GM23338 (cell line): ENCODE data around the gene ERGIC3. TPM values are rescaled to one million over a fixed set of nuclear protein-coding genes. Genes with fewer than 3 reads are reported as not detected.

Experiments used
- ATAC-seq: fragments of 200-7000 bp; cut with Tn5 transposase; 3 replicates; pipeline ENCODE4 v1.9.1; 2020
- DNase-seq: peaks from one replicate; pipeline ENCODE4 v3.0.0-alpha.2; 2015; ENCODE audit warnings: low spot score
- H2AFZ ChIP-seq: fragments of 200-600 bp; sonication (generic); 2 replicates; pipeline ENCODE4 v1.8.0; 2016; ENCODE audit warnings: antibody characterized with exemption, mild to moderate bottlenecking, moderate library complexity
- H3F3A ChIP-seq: fragments of 200-600 bp; sonication (generic); replicated peaks from 2 replicates; pipeline ENCODE4 v1.8.0; 2017; ENCODE audit warnings: antibody characterized with exemption, mixed run types, low read depth
- H3K27ac ChIP-seq: fragments of 200-600 bp; sonication (generic); 2 replicates; pipeline ENCODE4 v1.6.1; 2016; ENCODE audit warnings: low read depth
- H3K27me3 ChIP-seq: fragments of 200-600 bp; sonication (generic); 2 replicates; pipeline ENCODE4 v1.8.0; 2016; ENCODE audit warnings: mild to moderate bottlenecking, mixed run types, moderate library complexity; ENCODE audit not compliant: insufficient read depth
- H3K36me3 ChIP-seq: fragments of 200-600 bp; sonication (generic); 2 replicates; pipeline ENCODE4 v1.8.0; 2016; ENCODE audit warnings: mild to moderate bottlenecking; ENCODE audit not compliant: insufficient read depth
- H3K4me1 ChIP-seq: fragments of 200-600 bp; sonication (generic); 2 replicates; pipeline ENCODE4 v1.8.0; 2016; ENCODE audit warnings: mild to moderate bottlenecking, moderate library complexity; ENCODE audit not compliant: insufficient read depth
- H3K4me2 ChIP-seq: fragments of 200-600 bp; sonication (generic); 2 replicates; pipeline ENCODE4 v1.7.1; 2017; ENCODE audit warnings: mixed run types
- H3K4me3 ChIP-seq: fragments of 200-600 bp; sonication (generic); 2 replicates; pipeline ENCODE4 v1.6.1; 2016; ENCODE audit warnings: mixed run types
- H3K79me2 ChIP-seq: fragments of 200-600 bp; sonication (generic); replicated peaks from 2 replicates; pipeline ENCODE4 v1.8.0; 2017; ENCODE audit warnings: mild to moderate bottlenecking; ENCODE audit not compliant: insufficient read depth
- H3K9me2 ChIP-seq: fragments of 200-600 bp; sonication (generic); 2 replicates; pipeline ENCODE4 v1.8.0; 2017; ENCODE audit not compliant: insufficient read depth
- H4K20me1 ChIP-seq: fragments of 200-600 bp; sonication (generic); replicated peaks from 2 replicates; pipeline ENCODE4 v1.8.0; 2017; ENCODE audit warnings: mild to moderate bottlenecking; ENCODE audit not compliant: insufficient read depth
- H3K27ac Mint-ChIP-seq: 2 replicates; pipeline ENCODE4 v1.8.0; 2020; ENCODE audit warnings: inconsistent platforms, mild to moderate bottlenecking, moderate library complexity, mixed read lengths
- H3K27me3 Mint-ChIP-seq: 3 replicates; pipeline ENCODE4 v1.8.0; 2022; ENCODE audit warnings: low read depth, mild to moderate bottlenecking, moderate library complexity, mixed read lengths, inconsistent platforms; ENCODE audit not compliant: insufficient read depth, poor library complexity
- H3K36me3 Mint-ChIP-seq: 3 replicates; pipeline ENCODE4 v1.8.0; 2021; ENCODE audit warnings: low read depth, mild to moderate bottlenecking, inconsistent platforms, moderate library complexity, mixed read lengths
- H3K4me1 Mint-ChIP-seq: 3 replicates; pipeline ENCODE4 v1.8.0; 2020; ENCODE audit warnings: mild to moderate bottlenecking, inconsistent platforms, mixed read lengths
- H3K4me3 Mint-ChIP-seq: 3 replicates; pipeline ENCODE4 v1.8.0; 2021; ENCODE audit warnings: moderate library complexity, mild to moderate bottlenecking, inconsistent platforms, mixed read lengths
- H3K9me3 Mint-ChIP-seq: 3 replicates; pipeline ENCODE4 v1.8.0; 2020; ENCODE audit warnings: moderate library complexity, mild to moderate bottlenecking, inconsistent platforms, mixed read lengths
- CREB1 ChIP-seq: fragments of 250-450 bp; sonication (Bioruptor Pico); IDR thresholded peaks from 2 replicates; pipeline ENCODE4 v1.5.0; 2020; ENCODE audit warnings: low read depth, mild to moderate bottlenecking, moderate library complexity
- ETS1 ChIP-seq: IDR thresholded peaks from 2 replicates; pipeline ENCODE4 v1.6.1; 2016; ENCODE audit warnings: antibody characterized with exemption
- EZH2 ChIP-seq: fragments of 200-600 bp; sonication (generic); IDR thresholded peaks from one replicate; pipeline ENCODE4 v1.8.0; 2017; ENCODE audit warnings: antibody characterized with exemption, mild to moderate bottlenecking, low read depth; ENCODE audit not compliant: unreplicated experiment
- EZH2phosphoT487 ChIP-seq: fragments of 200-600 bp; sonication (generic); IDR thresholded peaks from one replicate; pipeline ENCODE4 v1.8.1; 2018; ENCODE audit warnings: antibody characterized with exemption; ENCODE audit not compliant: unreplicated experiment
- JUNB ChIP-seq: IDR thresholded peaks from one replicate; pipeline ENCODE4 v1.6.1; 2016; ENCODE audit warnings: antibody characterized with exemption; ENCODE audit not compliant: unreplicated experiment
- NANOG ChIP-seq: IDR thresholded peaks from 2 replicates; pipeline ENCODE4 v1.6.1; 2016; ENCODE audit warnings: antibody characterized with exemption, borderline replicate concordance
- POLR2AphosphoS5 ChIP-seq: IDR thresholded peaks from 2 replicates; pipeline ENCODE4 v1.6.1; 2016; ENCODE audit warnings: antibody characterized with exemption, low read depth
- REST ChIP-seq: IDR thresholded peaks from one replicate; pipeline ENCODE4 v1.6.1; 2018; ENCODE audit warnings: antibody characterized with exemption; ENCODE audit not compliant: unreplicated experiment
- STAT1 ChIP-seq: IDR thresholded peaks from one replicate; pipeline ENCODE4 v1.6.1; 2016; ENCODE audit warnings: antibody characterized with exemption; ENCODE audit not compliant: unreplicated experiment
- ZNF114 ChIP-seq: fragments of 250-450 bp; sonication (Bioruptor Pico); IDR thresholded peaks from 2 replicates; pipeline ENCODE4 v1.5.0; 2020; ENCODE audit warnings: mild to moderate bottlenecking, moderate library complexity
- ZNF331 ChIP-seq: fragments of 250-450 bp; sonication (Bioruptor Pico); IDR thresholded peaks from 2 replicates; pipeline ENCODE4 v1.5.0; 2020; ENCODE audit warnings: low read depth, mild to moderate bottlenecking, moderate library complexity
- polyA plus RNA-seq: library from polyadenylated mRNA; unstranded; fragments of >200 nt; fragmentation: Nextera tagmentation; extraction: Ambion mirVana; gene quantifications from 2 replicates; pipeline ENCODE4 v1.2.1, GENCODE V29; 2016
- total RNA-seq: library from RNA; depleted of rRNA; stranded (reverse); fragments of >200 nt; shearing (Covaris generic); gene quantifications from 2 replicates; pipeline ENCODE4 v1.2.3, GENCODE V29; 2014
- TF ChIP-seq, protein P1 (sequence below), 2 experiments: fragments of 200-600 bp in 1 of 2; sonication (generic) in 1 of 2; conservative IDR thresholded peaks; 2 replicates each; pipeline versions ENCODE4 v1.5.1 to v1.6.1; 2016 to 2017; ENCODE audit warnings: antibody characterized with exemption in 2 of 2, low read depth in 2 of 2, mild to moderate bottlenecking in 2 of 2, moderate library complexity in 1 of 2
- TF ChIP-seq, protein P2 (sequence below): fragments of 250-450 bp; sonication (Bioruptor Pico); IDR thresholded peaks from 2 replicates; pipeline ENCODE4 v1.5.0; 2020; ENCODE audit warnings: mild to moderate bottlenecking, moderate library complexity

Gene ERGIC3
- total and polyA plus RNA-seq, 2 experiments from 2014 or later = 139 to 147 TPM

GRCh38 chr20:35597186-35597585, 55.3 kb downstream of the ERGIC3 start:
- H3F3A ChIP-seq = no peaks in the 10 kb centered on the region
- Mint-ChIP-seq H3K27ac (no peak overlapping the region), H3K4me3 (no peak overlapping the region), H3K4me1 (peaks cover 14% of the 10 kb centered on the region), H3K9me3 (no peaks in the 10 kb centered on the region), H3K27me3 (peaks cover 34% of the 10 kb centered on the region), H3K36me3 (no peaks in the 10 kb centered on the region; the same call in 2 of the 3 replicates)
- H3K27ac ChIP-seq = no peak overlapping the region
- H4K20me1 ChIP-seq = no peaks in the 10 kb centered on the region
- H3K4me1 ChIP-seq = no peaks in the 10 kb centered on the region
- no peaks in the 10 kb centered on the region for H3K9me2 ChIP-seq
- no peaks in the 10 kb centered on the region for H3K79me2 ChIP-seq
- no peak overlapping the region for H2AFZ ChIP-seq
- no peaks in the 10 kb centered on the region for H3K36me3 ChIP-seq
- TF ChIP-seq JUNB = no peak
- TF ChIP-seq, protein P1, sequence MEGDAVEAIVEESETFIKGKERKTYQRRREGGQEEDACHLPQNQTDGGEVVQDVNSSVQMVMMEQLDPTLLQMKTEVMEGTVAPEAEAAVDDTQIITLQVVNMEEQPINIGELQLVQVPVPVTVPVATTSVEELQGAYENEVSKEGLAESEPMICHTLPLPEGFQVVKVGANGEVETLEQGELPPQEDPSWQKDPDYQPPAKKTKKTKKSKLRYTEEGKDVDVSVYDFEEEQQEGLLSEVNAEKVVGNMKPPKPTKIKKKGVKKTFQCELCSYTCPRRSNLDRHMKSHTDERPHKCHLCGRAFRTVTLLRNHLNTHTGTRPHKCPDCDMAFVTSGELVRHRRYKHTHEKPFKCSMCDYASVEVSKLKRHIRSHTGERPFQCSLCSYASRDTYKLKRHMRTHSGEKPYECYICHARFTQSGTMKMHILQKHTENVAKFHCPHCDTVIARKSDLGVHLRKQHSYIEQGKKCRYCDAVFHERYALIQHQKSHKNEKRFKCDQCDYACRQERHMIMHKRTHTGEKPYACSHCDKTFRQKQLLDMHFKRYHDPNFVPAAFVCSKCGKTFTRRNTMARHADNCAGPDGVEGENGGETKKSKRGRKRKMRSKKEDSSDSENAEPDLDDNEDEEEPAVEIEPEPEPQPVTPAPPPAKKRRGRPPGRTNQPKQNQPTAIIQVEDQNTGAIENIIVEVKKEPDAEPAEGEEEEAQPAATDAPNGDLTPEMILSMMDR (conservative IDR thresholded peaks at IDR 0.05; ENCODE audit: low read depth in 2 of 2) = no peak
- TF ChIP-seq NANOG = no peak
- no peak for TF ChIP-seq EZH2phosphoT487
- no peak for TF ChIP-seq ZNF114 (CRISPR knock-in tag)
- no peak for TF ChIP-seq REST
- TF ChIP-seq POLR2AphosphoS5 = no peak
- no peak for TF ChIP-seq STAT1
- TF ChIP-seq ETS1 = no peak
- TF ChIP-seq, protein P2, sequence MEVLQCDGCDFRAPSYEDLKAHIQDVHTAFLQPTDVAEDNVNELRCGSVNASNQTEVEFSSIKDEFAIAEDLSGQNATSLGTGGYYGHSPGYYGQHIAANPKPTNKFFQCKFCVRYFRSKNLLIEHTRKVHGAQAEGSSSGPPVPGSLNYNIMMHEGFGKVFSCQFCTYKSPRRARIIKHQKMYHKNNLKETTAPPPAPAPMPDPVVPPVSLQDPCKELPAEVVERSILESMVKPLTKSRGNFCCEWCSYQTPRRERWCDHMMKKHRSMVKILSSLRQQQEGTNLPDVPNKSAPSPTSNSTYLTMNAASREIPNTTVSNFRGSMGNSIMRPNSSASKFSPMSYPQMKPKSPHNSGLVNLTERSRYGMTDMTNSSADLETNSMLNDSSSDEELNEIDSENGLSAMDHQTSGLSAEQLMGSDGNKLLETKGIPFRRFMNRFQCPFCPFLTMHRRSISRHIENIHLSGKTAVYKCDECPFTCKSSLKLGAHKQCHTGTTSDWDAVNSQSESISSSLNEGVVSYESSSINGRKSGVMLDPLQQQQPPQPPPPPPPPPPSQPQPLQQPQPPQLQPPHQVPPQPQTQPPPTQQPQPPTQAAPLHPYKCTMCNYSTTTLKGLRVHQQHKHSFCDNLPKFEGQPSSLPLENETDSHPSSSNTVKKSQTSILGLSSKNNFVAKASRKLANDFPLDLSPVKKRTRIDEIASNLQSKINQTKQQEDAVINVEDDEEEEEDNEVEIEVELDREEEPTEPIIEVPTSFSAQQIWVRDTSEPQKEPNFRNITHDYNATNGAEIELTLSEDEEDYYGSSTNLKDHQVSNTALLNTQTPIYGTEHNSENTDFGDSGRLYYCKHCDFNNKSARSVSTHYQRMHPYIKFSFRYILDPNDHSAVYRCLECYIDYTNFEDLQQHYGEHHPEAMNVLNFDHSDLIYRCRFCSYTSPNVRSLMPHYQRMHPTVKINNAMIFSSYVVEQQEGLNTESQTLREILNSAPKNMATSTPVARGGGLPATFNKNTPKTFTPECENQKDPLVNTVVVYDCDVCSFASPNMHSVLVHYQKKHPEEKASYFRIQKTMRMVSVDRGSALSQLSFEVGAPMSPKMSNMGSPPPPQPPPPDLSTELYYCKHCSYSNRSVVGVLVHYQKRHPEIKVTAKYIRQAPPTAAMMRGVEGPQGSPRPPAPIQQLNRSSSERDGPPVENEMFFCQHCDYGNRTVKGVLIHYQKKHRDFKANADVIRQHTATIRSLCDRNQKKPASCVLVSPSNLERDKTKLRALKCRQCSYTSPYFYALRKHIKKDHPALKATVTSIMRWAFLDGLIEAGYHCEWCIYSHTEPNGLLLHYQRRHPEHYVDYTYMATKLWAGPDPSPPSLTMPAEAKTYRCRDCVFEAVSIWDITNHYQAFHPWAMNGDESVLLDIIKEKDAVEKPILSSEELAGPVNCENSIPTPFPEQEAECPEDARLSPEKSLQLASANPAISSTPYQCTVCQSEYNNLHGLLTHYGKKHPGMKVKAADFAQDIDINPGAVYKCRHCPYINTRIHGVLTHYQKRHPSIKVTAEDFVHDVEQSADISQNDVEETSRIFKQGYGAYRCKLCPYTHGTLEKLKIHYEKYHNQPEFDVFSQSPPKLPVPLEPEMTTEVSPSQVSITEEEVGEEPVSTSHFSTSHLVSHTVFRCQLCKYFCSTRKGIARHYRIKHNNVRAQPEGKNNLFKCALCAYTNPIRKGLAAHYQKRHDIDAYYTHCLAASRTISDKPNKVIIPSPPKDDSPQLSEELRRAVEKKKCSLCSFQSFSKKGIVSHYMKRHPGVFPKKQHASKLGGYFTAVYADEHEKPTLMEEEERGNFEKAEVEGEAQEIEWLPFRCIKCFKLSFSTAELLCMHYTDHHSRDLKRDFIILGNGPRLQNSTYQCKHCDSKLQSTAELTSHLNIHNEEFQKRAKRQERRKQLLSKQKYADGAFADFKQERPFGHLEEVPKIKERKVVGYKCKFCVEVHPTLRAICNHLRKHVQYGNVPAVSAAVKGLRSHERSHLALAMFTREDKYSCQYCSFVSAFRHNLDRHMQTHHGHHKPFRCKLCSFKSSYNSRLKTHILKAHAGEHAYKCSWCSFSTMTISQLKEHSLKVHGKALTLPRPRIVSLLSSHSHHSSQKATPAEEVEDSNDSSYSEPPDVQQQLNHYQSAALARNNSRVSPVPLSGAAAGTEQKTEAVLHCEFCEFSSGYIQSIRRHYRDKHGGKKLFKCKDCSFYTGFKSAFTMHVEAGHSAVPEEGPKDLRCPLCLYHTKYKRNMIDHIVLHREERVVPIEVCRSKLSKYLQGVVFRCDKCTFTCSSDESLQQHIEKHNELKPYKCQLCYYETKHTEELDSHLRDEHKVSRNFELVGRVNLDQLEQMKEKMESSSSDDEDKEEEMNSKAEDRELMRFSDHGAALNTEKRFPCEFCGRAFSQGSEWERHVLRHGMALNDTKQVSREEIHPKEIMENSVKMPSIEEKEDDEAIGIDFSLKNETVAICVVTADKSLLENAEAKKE (CRISPR knock-in tag) = no peak
- TF ChIP-seq EZH2 = no peak
- TF ChIP-seq ZNF331 = no peak
- TF ChIP-seq CREB1 (CRISPR knock-in tag) = no peak
- H3K4me2 ChIP-seq = no peak overlapping the region
- no peak for DNase-seq
- no peak overlapping the region for H3K4me3 ChIP-seq
- no peak for ATAC-seq
- H3K27me3 ChIP-seq = peaks cover 27% of the 10 kb centered on the region
